ENCODE results near the gene SLC22A13. TPM values are rescaled to one million over a fixed set of nuclear protein-coding genes. Genes with fewer than 3 reads are reported as not detected.

Gene SLC22A13
- total and polyA plus RNA-seq, 10 of the 15 experiments (the other 5 are each of a cell fraction or from before 2014, with no cell fraction given) = 0.03 to 0.19 (median 0.11) TPM; not detected in 5

DNA sequence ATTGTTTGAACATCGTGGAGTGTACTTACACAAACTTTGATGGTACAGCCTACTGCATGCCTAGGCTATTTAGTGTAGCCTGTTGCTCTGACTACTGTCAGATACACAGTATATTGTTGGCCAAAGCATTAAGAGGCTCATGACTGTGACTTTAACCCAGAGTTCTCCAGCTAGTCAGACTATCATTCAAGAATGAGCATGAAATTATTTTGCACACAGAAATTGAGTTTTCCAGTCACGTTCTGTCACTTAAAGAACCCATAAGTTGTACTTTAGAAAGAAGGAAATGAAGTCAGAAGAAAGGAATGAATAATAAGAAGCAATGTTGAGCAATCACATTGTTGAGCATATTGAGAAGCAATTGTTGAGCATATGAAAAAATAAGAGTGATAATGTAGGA lies 37.6 kb upstream of the SLC22A13 start:
- Histone ChIP-seq H4K20me1 (ENCODE audit: control insufficient read depth, insufficient read depth) (no peaks in the 10 kb centered on the region), H3K27me3 (replicated peaks in 1 of 2; ENCODE audit: control insufficient read depth in 2 of 2, insufficient read depth in 2 of 2, low read length in 1 of 2) (no peaks in the 10 kb centered on the region), H3K27ac (ENCODE audit: control insufficient read depth, insufficient read depth) (no peak overlapping the region), H2AFZ (ENCODE audit: control insufficient read depth, low read depth, low read length) (no peak overlapping the region), H3K79me2 (ENCODE audit: control insufficient read depth, insufficient read depth, low read length) (no peaks in the 10 kb centered on the region), H3K4me2 (ENCODE audit: control insufficient read depth, insufficient read depth) (no peak overlapping the region), H3K36me3 (ENCODE audit: control insufficient read depth in 2 of 2, insufficient read depth in 2 of 2, low read length in 1 of 2) (peaks cover 2 to 21% of the 10 kb centered on the region in 2 experiments), H3K4me3 (no peak overlapping the region), H3K4me1 (ENCODE audit: control insufficient read depth, insufficient read depth, low read length) (peaks cover 12% of the 10 kb centered on the region), H3K9ac (ENCODE audit: control insufficient read depth, insufficient read depth, low read length) (no peak overlapping the region), H3K9me3 (replicated peaks; ENCODE audit: control insufficient read depth, insufficient read depth, low read length) (no peaks in the 10 kb centered on the region; the same call in 2 of the 3 replicates)
- CTCF ChIA-PET = no interaction called here
- POLR2A ChIA-PET = no interaction called here
- WGBS (ENCODE audit: insufficient coverage, insufficient replicate concordance, low lambda C conversion rate, missing lambda C conversion rate) = 80% methylated on average over 2 of the region's 2 CpGs
- SMC1A ChIA-PET (ENCODE audit: uncharacterized antibody, unreplicated experiment) = interaction anchor here (1.8 kb wide), 1 partner anchor 57 kb away, joined by 3 read pairs; no protein-coding TSS in a partner anchor
- FAIRE-seq (no peak), DNase-seq (ENCODE audit: low read depth, low spot score) (no peak), ATAC-seq (no peak)
- in situ Hi-C loops (cut with MboI) = no loop called here
- no TSS peak for BruUV-seq (replicated peaks)
- no peak for TF ChIP-seq ZNF217 (IDR thresholded peaks at IDR 0.05)
- TF ChIP-seq MXI1 (IDR thresholded peaks at IDR 0.05; ENCODE audit: low read depth, low read length) = no peak
- TF ChIP-seq KLF5 (IDR thresholded peaks at IDR 0.05; ENCODE audit: partially characterized antibody) = no peak
- TF ChIP-seq ZNF274 (IDR thresholded peaks at IDR 0.05; ENCODE audit: insufficient read depth, insufficient read length) = no peak
- no peak for TF ChIP-seq STAT1 (conservative IDR thresholded peaks at IDR 0.05)
- no peak for TF ChIP-seq MTA3 (IDR thresholded peaks at IDR 0.05; ENCODE audit: borderline replicate concordance, low read length)
- no peak for TF ChIP-seq TCF12 (IDR thresholded peaks at IDR 0.05; ENCODE audit: low read depth, low read length)
- TF ChIP-seq EGR1 (IDR thresholded peaks at IDR 0.05; ENCODE audit: borderline replicate concordance in 1 of 2, low read depth in 2 of 2, low read length in 2 of 2) = no peak
- TF ChIP-seq RELA (IDR thresholded peaks at IDR 0.05; ENCODE audit: borderline replicate concordance, partially characterized antibody) = no peak
- no peak for TF ChIP-seq CBX5 (IDR thresholded peaks at IDR 0.05; ENCODE audit: low read depth)
- no peak for TF ChIP-seq RAD21 (IDR thresholded peaks at IDR 0.05; ENCODE audit: insufficient read depth, low read depth, low read length)
- no peak for TF ChIP-seq ATF7 (IDR thresholded peaks at IDR 0.05; ENCODE audit: low read depth)
- TF ChIP-seq, protein P1, sequence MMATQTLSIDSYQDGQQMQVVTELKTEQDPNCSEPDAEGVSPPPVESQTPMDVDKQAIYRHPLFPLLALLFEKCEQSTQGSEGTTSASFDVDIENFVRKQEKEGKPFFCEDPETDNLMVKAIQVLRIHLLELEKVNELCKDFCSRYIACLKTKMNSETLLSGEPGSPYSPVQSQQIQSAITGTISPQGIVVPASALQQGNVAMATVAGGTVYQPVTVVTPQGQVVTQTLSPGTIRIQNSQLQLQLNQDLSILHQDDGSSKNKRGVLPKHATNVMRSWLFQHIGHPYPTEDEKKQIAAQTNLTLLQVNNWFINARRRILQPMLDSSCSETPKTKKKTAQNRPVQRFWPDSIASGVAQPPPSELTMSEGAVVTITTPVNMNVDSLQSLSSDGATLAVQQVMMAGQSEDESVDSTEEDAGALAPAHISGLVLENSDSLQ (IDR thresholded peaks at IDR 0.05) = no peak
- TF ChIP-seq ZBTB40 (IDR thresholded peaks at IDR 0.05; ENCODE audit: borderline replicate concordance) = no peak
- TF ChIP-seq WRNIP1 (IDR thresholded peaks at IDR 0.05; ENCODE audit: borderline replicate concordance, low read depth, low read length) = no peak
- TF ChIP-seq TBL1XR1 (IDR thresholded peaks at IDR 0.05; ENCODE audit: low read depth, low read length) = no peak
- RAD21 ChIA-PET (ENCODE audit: unreplicated experiment) = interaction anchor here (0.6 kb wide), 1 partner anchor 725 kb away, joined by 3 read pairs; no protein-coding TSS in a partner anchor
- intact Hi-C loops (cut with micrococcal nuclease; ENCODE audit: unreplicated experiment) = no loop called here
